HepG2 (cell line): ENCODE results near the gene PMM2. TPM values are rescaled to one million over a fixed set of nuclear protein-coding genes. Genes with fewer than 3 reads are reported as not detected.

Experiments used
- BCL6 ChIP-seq: IDR thresholded peaks from 2 replicates; pipeline ENCODE4 v1.6.1; 2016; ENCODE audit warnings: missing genetic modification reagents, missing compliant biosample characterization
- FOXJ3 ChIP-seq: sonication (generic); formaldehyde crosslinking; IDR thresholded peaks from 2 replicates; pipeline ENCODE4 v1.4.0; 2020; ENCODE audit warnings: missing genetic modification reagents, mild to moderate bottlenecking, borderline replicate concordance
- FOXM1 ChIP-seq: sonication (generic); formaldehyde crosslinking; IDR thresholded peaks from 2 replicates; pipeline ENCODE4 v1.5.0; 2020; ENCODE audit warnings: missing genetic modification reagents
- KDM3A ChIP-seq: IDR thresholded peaks from 2 replicates; pipeline ENCODE4 v1.6.1; 2018; ENCODE audit warnings: low read depth, missing compliant biosample characterization
- MED13 ChIP-seq: sonication (generic); formaldehyde crosslinking; IDR thresholded peaks from 2 replicates; pipeline ENCODE4 v1.5.0; 2020; ENCODE audit warnings: missing genetic modification reagents
- MXI1 ChIP-seq: IDR thresholded peaks from 3 replicates; pipeline ENCODE4 v1.6.1; 2012; ENCODE audit warnings: low read depth, low read length, inconsistent platforms, borderline replicate concordance
- NCOA2 ChIP-seq: sonication (generic); formaldehyde crosslinking; IDR thresholded peaks from 2 replicates; pipeline ENCODE4 v1.8.0; 2022; ENCODE audit warnings: inconsistent platforms
- NR2F1 ChIP-seq, 2 experiments: fragments of 450-650 bp in 1 of 2; formaldehyde crosslinking in 1 of 2; IDR thresholded peaks; 2 replicates each; pipeline versions ENCODE4 v1.5.0 to v1.6.1; 2016 to 2020; ENCODE audit warnings: mild to moderate bottlenecking in 1 of 2, missing compliant biosample characterization in 1 of 2, missing genetic modification reagents in 1 of 2, moderate library complexity in 1 of 2
- REPIN1 ChIP-seq: sonication (generic); formaldehyde crosslinking; IDR thresholded peaks from 2 replicates; pipeline ENCODE4 v1.8.0; 2022; ENCODE audit warnings: missing genetic modification reagents, low read depth, mild to moderate bottlenecking, borderline replicate concordance
- SMAD9 ChIP-seq: sonication (generic); formaldehyde crosslinking; IDR thresholded peaks from 2 replicates; pipeline ENCODE4 v1.5.1; 2020; ENCODE audit warnings: mild to moderate bottlenecking, missing genetic modification reagents
- TBL1XR1 ChIP-seq: fragments of 150-350 bp; IDR thresholded peaks from 2 replicates; pipeline ENCODE4 v1.6.1; 2014; ENCODE audit warnings: borderline replicate concordance, low read length; ENCODE audit not compliant: partially characterized antibody
- TBX2 ChIP-seq: sonication (generic); formaldehyde crosslinking; IDR thresholded peaks from 2 replicates; pipeline ENCODE4 v1.5.0; 2020; ENCODE audit warnings: missing genetic modification reagents, mild to moderate bottlenecking, borderline replicate concordance
- ZNF224 ChIP-seq: sonication (generic); formaldehyde crosslinking; IDR thresholded peaks from 2 replicates; pipeline ENCODE4 v1.5.0; 2020; ENCODE audit warnings: mild to moderate bottlenecking, missing genetic modification reagents
- ZNF251 ChIP-seq: sonication (generic); formaldehyde crosslinking; IDR thresholded peaks from 2 replicates; pipeline ENCODE4 v1.9.0; 2021; ENCODE audit warnings: mild to moderate bottlenecking, missing genetic modification reagents
- polyA plus RNA-seq, 8 experiments: library from polyadenylated mRNA; depleted of rRNA in 3 of 8; stranded (reverse) in 7 of 8; unstranded in 1 of 8; fragments of >200 nt; fragmentation: Illumina TruSeq in 4 of 8; extraction: Trizol in 4 of 8; gene quantifications; 2 replicates each; pipeline versions ENCODE4 v1.2.1 to v1.2.3, GENCODE V29; 2011 to 2016; ENCODE audit warnings: low read depth in 4 of 8, missing spikeins in 1 of 8, mixed read lengths in 1 of 8; ENCODE audit not compliant: insufficient read depth in 1 of 8
- total RNA-seq, 5 experiments: library from RNA; depleted of rRNA; stranded (reverse); fragments of >200 nt; fragmentation: Illumina TruSeq; extraction: Trizol; gene quantifications; 2 replicates each; pipeline ENCODE4 v1.2.3, GENCODE V29; 2016; ENCODE audit warnings: low read depth in 1 of 5
- TF ChIP-seq, protein P1 (sequence below): IDR thresholded peaks from 2 replicates; pipeline ENCODE4 v1.6.1; 2016; ENCODE audit warnings: low read depth
- TF ChIP-seq, protein P2 (sequence below): sonication (generic); formaldehyde crosslinking; IDR thresholded peaks from 2 replicates; pipeline ENCODE4 v1.5.0; 2020; ENCODE audit warnings: mild to moderate bottlenecking, missing genetic modification reagents
- TF ChIP-seq, protein P3 (sequence below): sonication (generic); formaldehyde crosslinking; IDR thresholded peaks from 2 replicates; pipeline ENCODE4 v1.8.1; 2023; ENCODE audit warnings: mild to moderate bottlenecking, moderate library complexity, missing genetic modification reagents

Gene PMM2
- total and polyA plus RNA-seq, 2 of the 13 experiments (the other 11 are each of a cell fraction or from before 2014, with no cell fraction given): 52.2 to 93.7 TPM

DNA sequence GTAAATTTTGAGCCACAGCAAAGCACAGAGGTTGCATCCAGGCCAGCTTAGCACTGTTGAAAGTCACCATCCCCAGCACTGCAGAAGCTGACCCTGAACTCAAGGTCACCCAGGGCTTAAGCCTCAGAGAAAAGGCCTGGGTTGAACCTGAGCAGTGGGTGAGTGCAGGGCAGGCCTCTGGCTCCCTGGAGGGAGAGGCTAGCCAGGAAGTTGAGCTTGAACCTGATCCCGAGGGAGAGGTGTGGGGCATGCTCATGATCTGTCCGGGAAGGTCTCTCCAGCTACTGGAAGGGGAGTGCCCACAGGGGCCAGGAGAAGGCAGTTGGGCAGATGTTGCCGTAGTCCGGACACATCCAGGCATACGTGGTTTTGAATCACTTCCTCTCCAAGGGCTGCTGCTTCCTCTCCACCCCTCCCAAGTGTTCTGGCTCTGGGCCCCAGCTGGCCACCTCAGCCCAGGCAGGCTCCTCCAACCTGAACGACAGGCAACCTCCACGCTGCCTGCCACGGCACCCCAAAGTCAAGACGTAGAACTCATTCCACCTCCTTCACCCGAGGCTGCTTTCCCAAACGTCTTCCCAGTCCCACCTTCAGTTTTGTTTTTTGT is 52.7 kb downstream of the PMM2 start (continued):
- TF ChIP-seq TBL1XR1 (peak; percentile 100), FOXM1 (CRISPR knock-in tag) (0 out of 2 replicates have a peak, but pooled peaks have one; percentile 14), MED13 (CRISPR knock-in tag) (0 out of 2 replicates have a peak, but pooled peaks have one; percentile 80), ZNF224 (CRISPR knock-in tag) (0 out of 2 replicates have a peak, but pooled peaks have one; percentile 35), KDM3A (CRISPR knock-in tag) (peak; percentile 90), NCOA2 (CRISPR knock-in tag) (peak; percentile 91), FOXJ3 (CRISPR knock-in tag) (peak; percentile 75; the same call in 1 of the 2 replicates), TBX2 (CRISPR knock-in tag) (peak; percentile 95), ZNF251 (CRISPR knock-in tag) (no peak), REPIN1 (CRISPR knock-in tag) (peak; percentile 96), NR2F1 (CRISPR knock-in tag; IDR thresholded peaks at IDR 0.05) (peak; percentile 92 to 95), BCL6 (CRISPR knock-in tag) (peak; percentile 97), SMAD9 (CRISPR knock-in tag) (peak; percentile 96), MXI1 (peak; percentile 74; the same call in 2 of the 3 replicates)
- TF ChIP-seq, protein P1, sequence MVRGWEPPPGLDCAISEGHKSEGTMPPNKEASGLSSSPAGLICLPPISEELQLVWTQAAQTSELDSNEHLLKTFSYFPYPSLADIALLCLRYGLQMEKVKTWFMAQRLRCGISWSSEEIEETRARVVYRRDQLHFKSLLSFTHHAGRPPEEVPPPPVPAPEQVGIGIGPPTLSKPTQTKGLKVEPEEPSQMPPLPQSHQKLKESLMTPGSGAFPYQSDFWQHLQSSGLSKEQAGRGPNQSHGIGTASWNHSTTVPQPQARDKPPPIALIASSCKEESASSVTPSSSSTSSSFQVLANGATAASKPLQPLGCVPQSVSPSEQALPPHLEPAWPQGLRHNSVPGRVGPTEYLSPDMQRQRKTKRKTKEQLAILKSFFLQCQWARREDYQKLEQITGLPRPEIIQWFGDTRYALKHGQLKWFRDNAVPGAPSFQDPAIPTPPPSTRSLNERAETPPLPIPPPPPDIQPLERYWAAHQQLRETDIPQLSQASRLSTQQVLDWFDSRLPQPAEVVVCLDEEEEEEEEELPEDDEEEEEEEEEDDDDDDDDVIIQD (CRISPR knock-in tag): peak; percentile 83
- TF ChIP-seq, protein P2, sequence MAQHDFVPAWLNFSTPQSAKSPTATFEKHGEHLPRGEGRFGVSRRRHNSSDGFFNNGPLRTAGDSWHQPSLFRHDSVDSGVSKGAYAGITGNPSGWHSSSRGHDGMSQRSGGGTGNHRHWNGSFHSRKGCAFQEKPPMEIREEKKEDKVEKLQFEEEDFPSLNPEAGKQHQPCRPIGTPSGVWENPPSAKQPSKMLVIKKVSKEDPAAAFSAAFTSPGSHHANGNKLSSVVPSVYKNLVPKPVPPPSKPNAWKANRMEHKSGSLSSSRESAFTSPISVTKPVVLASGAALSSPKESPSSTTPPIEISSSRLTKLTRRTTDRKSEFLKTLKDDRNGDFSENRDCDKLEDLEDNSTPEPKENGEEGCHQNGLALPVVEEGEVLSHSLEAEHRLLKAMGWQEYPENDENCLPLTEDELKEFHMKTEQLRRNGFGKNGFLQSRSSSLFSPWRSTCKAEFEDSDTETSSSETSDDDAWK: no peak
- TF ChIP-seq, protein P3, sequence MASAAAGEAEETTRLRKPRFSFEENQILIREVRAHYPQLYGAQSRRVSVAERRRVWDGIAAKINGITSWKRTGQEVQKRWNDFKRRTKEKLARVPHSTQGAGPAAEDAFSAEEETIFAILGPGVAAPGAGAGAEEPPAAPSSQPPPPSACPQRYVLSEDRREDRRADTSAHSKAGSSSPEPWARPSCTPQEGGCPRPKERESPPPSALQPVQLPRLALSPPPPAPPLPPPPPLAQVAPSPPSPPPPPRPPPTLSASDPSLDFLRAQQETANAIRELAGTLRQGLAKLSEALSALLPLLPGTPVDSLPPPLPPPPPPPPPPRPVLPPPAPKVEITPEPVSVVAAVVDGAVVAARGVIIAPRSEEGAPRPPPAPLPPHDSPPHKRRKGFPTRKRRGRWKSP: 0 out of 2 replicates have a peak, but pooled peaks have one; percentile 42
- TF ChIP-seq, all 625 proteins: peak for 344
